Hematopoietic multipotent progenitor cell treated with erythropoietin and hydrocortisone succinate and interleukin-3 and kit ligand, for 4 days (in vitro differentiated cells): ENCODE measurements around the gene CACNA1G.

Experiments
- DNase-seq: peaks from one replicate; pipeline ENCODE4 v3.0.0-alpha.2; 2015

Gene CACNA1G

GRCh38 chr17:50635732-50635981 lies 75.1 kb downstream of the CACNA1G start:
- no peak for DNase-seq

GRCh38 chr17:50635982-50636803 lies 75.7 kb downstream of the CACNA1G start:
- no peak for DNase-seq

DNA sequence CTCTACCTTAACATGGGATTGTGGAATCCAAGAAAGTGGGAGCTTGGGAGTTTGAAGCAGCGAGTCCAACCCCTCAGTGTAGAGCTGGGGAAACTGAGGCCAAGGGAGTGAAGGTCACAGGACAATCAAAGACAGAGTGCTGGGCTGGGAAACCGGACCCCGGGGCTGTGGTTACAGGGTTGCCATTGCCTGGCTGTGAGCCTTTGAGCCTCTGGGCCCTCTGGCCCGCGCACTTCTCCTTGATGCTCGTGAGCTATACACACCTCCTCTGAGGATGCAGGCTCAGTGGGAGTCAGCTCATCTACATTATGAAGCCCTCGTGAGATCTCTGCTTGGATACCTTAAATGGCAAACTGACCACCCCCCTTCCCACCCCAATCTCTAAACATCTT lies 76.3 kb downstream of the CACNA1G start:
- DNase-seq, result no peak

- no peak for DNase-seq
Observed at GRCh38 chr17:50637829-50638605, 77.5 kb downstream of the CACNA1G start.

DNA sequence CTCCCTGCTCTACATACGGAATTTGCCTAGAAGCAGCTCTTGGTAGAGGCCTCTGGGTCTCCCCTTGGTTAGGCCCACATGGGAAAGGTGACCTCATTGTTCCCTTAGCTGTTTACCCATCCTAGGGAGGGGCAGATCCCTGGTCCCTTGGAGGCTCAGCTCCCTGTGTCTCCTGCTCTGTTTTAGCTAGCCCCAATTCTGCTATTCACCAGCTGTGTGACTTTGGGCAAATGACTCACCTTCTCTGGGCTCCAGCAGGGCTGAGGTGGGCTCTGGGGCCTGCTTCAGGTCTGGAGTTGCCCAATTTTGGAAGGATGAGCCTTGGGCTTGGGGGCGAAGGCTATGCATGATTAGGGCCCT lies 78.1 kb downstream of the CACNA1G start:
- no peak for DNase-seq

GRCh38 chr17:50638966-50639713 lies 78.6 kb downstream of the CACNA1G start:
- no peak for DNase-seq

- DNase-seq, result peak; percentile 92
Observed at GRCh38 chr17:50640686-50641351, 80.3 kb downstream of the CACNA1G start.

DNA sequence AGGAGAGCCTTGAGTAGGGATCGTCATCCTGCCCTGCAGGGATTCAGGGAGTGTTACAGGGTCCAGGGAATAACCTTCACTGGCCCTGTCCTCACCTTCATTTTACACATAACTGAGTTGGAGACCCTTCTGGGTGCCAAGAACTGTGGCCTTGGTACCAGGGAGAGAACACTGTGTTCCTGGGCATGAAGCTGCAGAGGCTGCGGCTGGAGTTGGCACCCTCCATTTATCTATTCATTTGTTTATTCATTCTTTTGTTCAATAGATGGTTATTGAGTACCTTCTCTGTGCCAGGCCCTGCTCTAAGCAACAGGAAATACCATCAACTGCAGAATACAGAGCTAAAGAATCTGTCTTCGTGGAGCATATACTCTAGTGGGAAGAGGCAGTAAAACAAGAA lies 80.8 kb downstream of the CACNA1G start:
- no peak for DNase-seq

- DNase-seq, result no peak
Observed at GRCh38 chr17:50642071-50642721, 81.7 kb downstream of the CACNA1G start.

- DNase-seq, result no peak
Observed at GRCh38 chr17:50642722-50643656, 82.5 kb downstream of the CACNA1G start.

DNA sequence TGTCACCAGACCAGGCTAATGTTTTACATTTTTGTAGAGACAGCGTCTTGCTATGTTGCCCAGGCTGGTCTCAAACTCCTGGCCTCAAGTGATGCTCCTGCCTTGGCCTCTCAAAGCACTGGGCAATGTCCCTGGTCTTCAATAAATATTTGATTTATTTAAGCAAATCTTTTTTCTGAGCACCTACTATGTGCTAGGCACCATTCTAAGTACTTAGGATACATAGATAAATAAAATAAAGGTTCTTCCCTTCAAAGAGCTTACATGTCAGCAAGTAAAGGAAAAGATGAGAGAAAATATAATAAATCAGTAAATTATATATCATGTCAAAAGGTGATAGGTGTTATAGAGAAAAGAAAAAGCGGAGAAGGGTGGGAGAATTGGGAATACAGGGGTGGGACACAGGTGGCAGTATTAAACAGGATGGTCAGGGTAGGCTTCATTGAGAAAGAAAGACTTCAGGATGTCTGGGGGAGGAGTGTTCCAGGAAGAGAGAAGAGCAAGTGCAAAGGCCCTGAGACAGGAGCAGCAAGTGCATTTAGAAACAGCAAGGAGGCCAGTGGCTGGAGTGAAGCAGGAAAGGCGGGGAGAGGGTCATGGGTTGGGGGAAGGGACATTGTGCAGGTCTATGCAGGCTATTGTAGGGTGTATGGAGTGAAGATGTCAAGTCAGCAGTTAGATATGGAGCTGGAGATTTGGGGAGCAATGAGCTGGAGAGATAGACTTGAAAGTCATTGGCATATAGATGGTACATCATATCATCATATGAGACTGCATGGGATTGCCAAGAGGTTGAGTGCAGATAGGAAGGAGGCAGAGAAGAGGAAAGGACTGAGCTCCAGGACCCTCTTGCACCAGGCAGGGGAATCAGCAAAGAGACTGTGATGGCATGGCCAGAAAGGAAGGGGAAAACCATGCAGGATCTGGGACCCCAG lies 85.5 kb downstream of the CACNA1G start:
- DNase-seq, result no peak

GRCh38 chr17:50647187-50647586 lies 86.7 kb downstream of the CACNA1G start:
- DNase-seq, result no peak

DNA sequence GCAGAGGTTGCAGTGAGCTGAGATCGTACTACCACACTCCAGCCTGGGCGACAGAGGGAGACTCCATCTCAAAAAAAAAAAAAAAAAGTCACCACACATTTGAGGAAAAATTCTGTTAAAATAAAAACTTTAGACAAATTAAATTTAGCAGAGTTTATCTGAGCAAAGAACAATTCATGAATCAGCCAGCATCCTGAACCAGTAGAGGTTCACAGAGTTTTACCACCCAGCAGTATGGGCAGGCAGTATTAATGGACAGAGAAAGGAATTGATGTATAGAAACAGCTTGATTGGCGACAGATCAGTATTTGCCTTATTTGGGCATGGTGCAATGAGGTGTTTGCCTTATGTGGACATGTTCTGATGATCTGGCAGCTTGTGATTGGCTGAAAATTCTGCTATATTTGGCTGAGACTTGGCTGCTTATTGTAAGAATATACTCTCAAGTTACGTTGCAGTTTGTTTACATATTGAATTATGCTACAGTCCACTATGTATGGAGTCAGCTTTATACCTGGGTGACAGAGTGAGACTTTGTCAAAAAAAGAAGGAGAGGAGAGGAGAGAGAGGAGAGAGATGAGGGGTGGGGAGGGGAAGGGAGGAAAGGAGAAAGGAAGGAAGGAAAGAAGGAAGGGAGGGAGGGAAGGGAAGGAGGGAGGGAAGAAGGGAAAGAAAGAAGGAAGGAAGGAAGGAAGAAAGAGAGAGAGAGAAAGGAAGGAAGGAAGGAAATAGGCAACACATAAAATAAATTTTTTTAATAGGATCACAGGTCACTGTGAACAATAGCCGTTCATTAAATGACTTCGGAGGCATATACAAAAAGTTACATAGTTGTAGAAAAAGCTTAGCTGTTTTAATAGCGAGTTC lies 88.8 kb downstream of the CACNA1G start:
- no peak for DNase-seq

- no peak for DNase-seq
Observed at GRCh38 chr17:50651661-50652060, 91.1 kb downstream of the CACNA1G start.

DNA sequence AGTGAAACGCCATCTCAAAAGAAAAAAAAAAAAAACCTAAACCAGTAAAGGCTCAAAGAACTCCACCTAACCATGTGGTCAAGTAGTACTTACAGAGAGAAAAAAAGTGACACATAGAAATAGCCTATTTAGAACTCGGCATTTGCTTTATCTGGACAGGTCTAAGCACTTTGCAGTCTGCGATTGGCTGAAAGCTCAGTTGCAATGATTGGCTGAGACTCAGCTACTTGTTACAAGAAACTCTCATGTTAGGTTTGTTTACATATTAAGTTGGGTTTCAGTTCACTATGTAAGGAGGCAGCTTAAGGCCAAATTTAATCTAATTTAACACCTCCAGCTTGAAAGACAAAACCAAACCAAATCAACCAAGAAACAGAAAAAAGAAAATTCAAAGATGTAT lies 93.2 kb downstream of the CACNA1G start:
- DNase-seq, result no peak

DNA sequence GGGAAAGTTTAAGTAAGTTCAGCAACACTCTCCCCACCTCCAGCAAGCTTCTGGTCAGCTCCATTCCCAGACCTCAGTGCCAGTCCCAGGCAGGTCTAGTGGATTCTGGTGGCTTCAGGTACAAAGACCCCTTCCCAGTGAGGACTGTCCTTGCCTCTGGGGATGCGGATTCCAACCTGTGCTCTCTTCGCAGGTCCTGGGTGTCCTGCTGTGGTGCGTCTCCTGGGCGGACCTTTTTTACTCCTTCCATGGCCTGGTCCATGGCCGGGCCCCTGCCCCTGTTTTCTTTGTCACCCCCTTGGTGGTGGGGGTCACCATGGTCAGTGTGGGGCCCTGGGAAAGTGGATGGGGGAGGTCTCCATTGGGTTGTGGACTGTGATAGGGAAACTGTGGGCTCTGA lies 96.0 kb downstream of the CACNA1G start:
- no peak for DNase-seq

- no peak for DNase-seq
Observed at GRCh38 chr17:50657054-50657453, 96.5 kb downstream of the CACNA1G start.

DNA sequence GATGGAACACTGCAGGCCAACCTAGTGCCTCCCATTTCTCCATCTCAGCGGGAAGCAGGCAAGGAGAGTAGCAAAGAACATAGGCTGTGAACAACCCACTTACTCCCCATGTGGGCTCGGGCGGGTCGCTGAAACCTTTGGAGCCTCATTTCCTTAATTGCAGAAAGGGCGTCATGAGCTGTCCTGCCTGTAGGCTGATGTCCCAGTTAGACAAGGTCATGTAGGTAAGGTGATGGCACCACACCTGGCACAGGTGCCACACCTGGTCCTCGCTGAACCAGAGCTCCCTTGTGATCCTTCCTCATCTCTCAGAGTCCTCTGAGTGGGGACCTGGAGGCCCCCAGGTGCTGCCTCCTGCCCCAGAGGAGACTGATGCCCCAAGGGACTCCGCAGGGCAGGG lies 97.1 kb downstream of the CACNA1G start:
- no peak for DNase-seq

DNA sequence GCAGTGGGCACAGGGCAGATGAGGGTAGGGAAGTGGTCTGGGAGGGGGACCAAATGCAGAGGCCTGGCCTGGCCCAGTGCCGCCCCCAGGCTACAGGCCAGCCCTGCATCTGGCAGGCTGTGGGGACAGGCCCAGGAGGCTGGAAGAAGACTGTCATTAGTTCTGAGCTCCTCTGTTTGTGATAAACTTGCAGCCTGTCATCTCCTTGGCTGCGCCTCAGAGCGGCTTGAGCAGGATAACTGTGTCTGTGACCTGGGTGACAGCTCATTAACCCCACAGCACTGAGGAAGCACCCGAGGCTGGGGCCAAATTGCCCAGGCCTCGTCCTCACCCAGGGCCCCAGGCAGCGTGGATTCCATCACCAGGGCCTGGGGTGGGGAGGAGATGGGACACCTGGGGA lies 98.1 kb downstream of the CACNA1G start:
- no peak for DNase-seq

DNA sequence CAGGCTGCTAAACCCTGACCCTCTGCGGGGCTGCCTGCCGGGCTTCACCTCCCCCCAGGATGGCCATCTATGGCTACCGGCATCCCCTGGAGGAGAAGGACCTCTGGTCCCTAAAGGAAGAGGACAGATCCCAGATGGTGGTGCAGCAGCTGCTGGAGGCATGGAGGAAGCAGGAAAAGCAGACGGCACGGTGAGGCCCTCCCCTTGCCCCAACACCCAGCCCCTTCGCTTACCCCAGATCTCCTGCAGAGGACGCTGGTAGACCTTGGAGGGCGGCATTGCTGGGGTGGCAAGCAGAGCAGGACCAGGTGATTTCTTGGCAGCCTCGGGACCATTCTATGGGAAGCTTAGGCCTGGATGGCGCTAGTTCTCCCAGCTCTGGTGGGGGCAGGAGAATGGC lies 98.7 kb downstream of the CACNA1G start:
- no peak for DNase-seq
